Measurements from ENCODE around the gene RUFY1.

DNA sequence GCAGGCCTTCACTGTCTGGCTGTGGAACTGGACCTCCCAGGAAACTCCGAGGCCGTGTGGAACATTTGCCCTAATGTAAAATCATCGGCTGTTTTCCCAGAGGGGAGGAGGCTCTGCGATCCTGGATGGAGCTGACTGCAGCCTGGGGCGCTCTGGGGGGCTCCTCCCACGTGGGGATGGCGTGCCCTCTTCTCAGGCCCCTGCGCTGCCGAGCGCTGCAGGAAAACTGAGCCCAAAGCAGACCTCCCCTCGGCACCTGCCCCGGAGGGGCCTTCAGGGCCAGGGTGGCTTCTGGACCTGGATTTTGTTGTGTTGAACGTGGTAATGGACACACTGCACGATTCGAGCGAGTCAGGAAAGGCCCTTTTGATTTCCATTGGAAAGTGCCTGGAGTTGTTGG is 49.2 kb downstream of the RUFY1 start:
- TF ChIP-seq, protein P1, sequence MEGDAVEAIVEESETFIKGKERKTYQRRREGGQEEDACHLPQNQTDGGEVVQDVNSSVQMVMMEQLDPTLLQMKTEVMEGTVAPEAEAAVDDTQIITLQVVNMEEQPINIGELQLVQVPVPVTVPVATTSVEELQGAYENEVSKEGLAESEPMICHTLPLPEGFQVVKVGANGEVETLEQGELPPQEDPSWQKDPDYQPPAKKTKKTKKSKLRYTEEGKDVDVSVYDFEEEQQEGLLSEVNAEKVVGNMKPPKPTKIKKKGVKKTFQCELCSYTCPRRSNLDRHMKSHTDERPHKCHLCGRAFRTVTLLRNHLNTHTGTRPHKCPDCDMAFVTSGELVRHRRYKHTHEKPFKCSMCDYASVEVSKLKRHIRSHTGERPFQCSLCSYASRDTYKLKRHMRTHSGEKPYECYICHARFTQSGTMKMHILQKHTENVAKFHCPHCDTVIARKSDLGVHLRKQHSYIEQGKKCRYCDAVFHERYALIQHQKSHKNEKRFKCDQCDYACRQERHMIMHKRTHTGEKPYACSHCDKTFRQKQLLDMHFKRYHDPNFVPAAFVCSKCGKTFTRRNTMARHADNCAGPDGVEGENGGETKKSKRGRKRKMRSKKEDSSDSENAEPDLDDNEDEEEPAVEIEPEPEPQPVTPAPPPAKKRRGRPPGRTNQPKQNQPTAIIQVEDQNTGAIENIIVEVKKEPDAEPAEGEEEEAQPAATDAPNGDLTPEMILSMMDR (IDR thresholded peaks at IDR 0.05; ENCODE audit: poor library complexity): no peak
- no peak for TF ChIP-seq EZH2 (IDR thresholded peaks at IDR 0.05; ENCODE audit: borderline replicate concordance)
- no peak for TF ChIP-seq EZH2phosphoT487 (IDR thresholded peaks at IDR 0.05; ENCODE audit: low read depth, severe bottlenecking, unreplicated experiment)

Data from hepatocyte (in vitro differentiated cells).